PC-3 (cell line): Measurements from ENCODE around the gene CDH4.

Experiments
- EZH2phosphoT487 ChIP-seq: fragments of 300-600 bp; sonication (generic); IDR thresholded peaks from 2 replicates; pipeline ENCODE4 v1.6.1; 2018; ENCODE audit warnings: mild to moderate bottlenecking, antibody characterized with exemption, low read length, borderline replicate concordance
- TF ChIP-seq, protein P1 (sequence below): fragments of 300-600 bp; sonication (generic); conservative IDR thresholded peaks from 2 replicates; pipeline ENCODE4 v1.5.1; 2017; ENCODE audit warnings: antibody characterized with exemption, low read depth, mild to moderate bottlenecking, low read length

DNA sequence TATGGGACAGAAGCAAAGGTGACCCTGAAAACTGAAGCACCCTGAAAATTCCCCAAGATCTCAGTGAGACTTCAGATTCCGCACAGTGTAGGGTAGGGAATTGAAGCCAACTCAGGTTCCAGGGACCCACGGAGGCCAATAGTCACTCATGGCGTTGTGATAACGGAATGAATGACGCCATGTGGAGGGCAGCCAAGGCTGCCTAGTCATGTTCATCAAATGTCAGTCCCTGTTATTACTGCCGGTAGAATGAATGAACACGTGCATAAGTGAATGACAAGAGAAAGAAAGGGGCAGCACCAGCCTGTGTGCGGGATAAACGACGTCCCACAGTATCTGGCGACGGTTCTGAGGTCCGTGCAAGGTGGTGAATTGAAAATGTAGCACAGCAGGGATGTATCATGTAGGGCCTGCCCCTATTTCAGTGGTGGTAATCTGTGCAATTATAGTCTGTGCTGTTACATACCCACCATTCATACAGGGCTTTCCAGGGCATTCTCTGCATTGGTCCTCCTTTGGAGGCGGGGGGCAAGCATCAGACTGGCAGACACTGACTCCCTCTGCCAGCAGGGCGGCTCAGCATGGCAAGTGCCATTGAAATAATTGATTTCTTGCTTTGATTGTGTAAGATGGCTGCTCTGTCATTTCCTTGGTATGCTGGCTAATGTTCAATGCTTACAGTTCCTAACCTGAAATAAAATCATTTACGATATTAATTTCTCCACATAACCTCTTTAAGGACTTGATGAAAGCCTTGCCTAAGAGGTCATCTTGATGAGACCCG lies 386.9 kb downstream of the CDH4 start:
- TF ChIP-seq, protein P1, sequence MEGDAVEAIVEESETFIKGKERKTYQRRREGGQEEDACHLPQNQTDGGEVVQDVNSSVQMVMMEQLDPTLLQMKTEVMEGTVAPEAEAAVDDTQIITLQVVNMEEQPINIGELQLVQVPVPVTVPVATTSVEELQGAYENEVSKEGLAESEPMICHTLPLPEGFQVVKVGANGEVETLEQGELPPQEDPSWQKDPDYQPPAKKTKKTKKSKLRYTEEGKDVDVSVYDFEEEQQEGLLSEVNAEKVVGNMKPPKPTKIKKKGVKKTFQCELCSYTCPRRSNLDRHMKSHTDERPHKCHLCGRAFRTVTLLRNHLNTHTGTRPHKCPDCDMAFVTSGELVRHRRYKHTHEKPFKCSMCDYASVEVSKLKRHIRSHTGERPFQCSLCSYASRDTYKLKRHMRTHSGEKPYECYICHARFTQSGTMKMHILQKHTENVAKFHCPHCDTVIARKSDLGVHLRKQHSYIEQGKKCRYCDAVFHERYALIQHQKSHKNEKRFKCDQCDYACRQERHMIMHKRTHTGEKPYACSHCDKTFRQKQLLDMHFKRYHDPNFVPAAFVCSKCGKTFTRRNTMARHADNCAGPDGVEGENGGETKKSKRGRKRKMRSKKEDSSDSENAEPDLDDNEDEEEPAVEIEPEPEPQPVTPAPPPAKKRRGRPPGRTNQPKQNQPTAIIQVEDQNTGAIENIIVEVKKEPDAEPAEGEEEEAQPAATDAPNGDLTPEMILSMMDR, result no peak
- TF ChIP-seq EZH2phosphoT487, result no peak
